IMR-90 (cell line): ENCODE data around the gene SPDYE1. TPM values are rescaled to one million over a fixed set of nuclear protein-coding genes. Genes with fewer than 3 reads are reported as not detected.

Experiments
- ATAC-seq: fragments of 200-7000 bp; cut with Tn5 transposase; 2 replicates; pipeline ENCODE4 v1.9.1; 2020; ENCODE audit warnings: low read depth, mild to moderate bottlenecking, moderate library complexity
- BruUV-seq: library from RNA; stranded (reverse); fragments of 400-500 nt; replicated peaks from 2 replicates; lab custom pipeline; 2021; lab: Mats Ljungman, UMichigan
- CTCF ChIA-PET: fragments of 300-600 bp; formaldehyde crosslinking; extraction: SDS; loops from one replicate; lab custom pipeline; 2021; ENCODE audit warnings: antibody characterized with exemption; lab: Yijun Ruan, JAX
- POLR2A ChIA-PET: fragments of 300-600 bp; sonication (Branson Sonifier 250); formaldehyde crosslinking; loops from one replicate; lab custom pipeline; 2022; ENCODE audit warnings: antibody characterized with exemption; ENCODE audit not compliant: unreplicated experiment; lab: Charles Lee
- DNase-seq: peaks from one replicate; pipeline ENCODE4 v3.0.0; 2013
- H2AFZ ChIP-seq: replicated peaks from 2 replicates; pipeline ENCODE3; 2013; ENCODE audit warnings: low read length, mild to moderate bottlenecking; ENCODE audit not compliant: poor library complexity
- H2AK5ac ChIP-seq: 2 replicates; pipeline ENCODE4 v1.6.1; 2013; ENCODE audit warnings: low read depth, low read length, inconsistent platforms
- H2AK9ac ChIP-seq: replicated peaks from 2 replicates; pipeline ENCODE3; 2013; ENCODE audit warnings: mild to moderate bottlenecking, low read depth, low read length, moderate library complexity; ENCODE audit not compliant: poor library complexity
- H2BK120ac ChIP-seq: 2 replicates; pipeline ENCODE4 v1.6.1; 2013; ENCODE audit warnings: low read depth, low read length, inconsistent platforms
- H2BK15ac ChIP-seq: 3 replicates; pipeline ENCODE4 v1.6.1; 2013; ENCODE audit warnings: low read depth, low read length, inconsistent platforms
- H2BK20ac ChIP-seq: 2 replicates; pipeline ENCODE4 v1.6.1; 2013; ENCODE audit warnings: low read depth, mild to moderate bottlenecking, inconsistent platforms, low read length, moderate library complexity
- H2BK5ac ChIP-seq: 2 replicates; pipeline ENCODE4 v1.6.1; 2013; ENCODE audit warnings: mild to moderate bottlenecking, low read depth, low read length, inconsistent platforms; ENCODE audit not compliant: poor library complexity, severe bottlenecking
- H3K14ac ChIP-seq: replicated peaks from 2 replicates; pipeline ENCODE4 v1.6.1; 2013; ENCODE audit warnings: low read depth, low read length, inconsistent platforms
- H3K18ac ChIP-seq: 2 replicates; pipeline ENCODE4 v1.6.1; 2013; ENCODE audit warnings: low read depth, low read length, control low read depth
- H3K23ac ChIP-seq: 2 replicates; pipeline ENCODE4 v1.6.1; 2013; ENCODE audit warnings: low read depth, low read length, inconsistent platforms
- H3K27ac ChIP-seq: 2 replicates; pipeline ENCODE4 v1.5.1; 2013; ENCODE audit warnings: mild to moderate bottlenecking, control low read depth, low read length; ENCODE audit not compliant: insufficient read depth
- H3K27me3 ChIP-seq: 2 replicates; pipeline ENCODE4 v1.6.1; 2013; ENCODE audit warnings: low read length; ENCODE audit not compliant: control insufficient read depth, insufficient read depth
- H3K36me3 ChIP-seq: 2 replicates; pipeline ENCODE4 v1.6.1; 2013; ENCODE audit warnings: low read length, mixed read lengths; ENCODE audit not compliant: control insufficient read depth, insufficient read depth
- H3K4ac ChIP-seq: 2 replicates; pipeline ENCODE4 v1.6.1; 2013; ENCODE audit warnings: low read depth, low read length, inconsistent platforms
- H3K4me1 ChIP-seq: 2 replicates; pipeline ENCODE4 v1.6.1; 2013; ENCODE audit warnings: low read length, mixed read lengths; ENCODE audit not compliant: control insufficient read depth, insufficient read depth
- H3K4me2 ChIP-seq: 2 replicates; pipeline ENCODE4 v1.6.1; 2013; ENCODE audit warnings: low read depth, mild to moderate bottlenecking, control low read depth, low read length, moderate library complexity
- H3K4me3 ChIP-seq: 2 replicates; pipeline ENCODE4 v1.5.1; 2013; ENCODE audit warnings: low read depth, mild to moderate bottlenecking, control low read depth, low read length, moderate library complexity; ENCODE audit not compliant: insufficient read depth
- H3K56ac ChIP-seq: 2 replicates; pipeline ENCODE4 v1.6.1; 2013; ENCODE audit warnings: low read length, inconsistent platforms; ENCODE audit not compliant: insufficient read depth; ENCODE audit errors: extremely low read depth
- H3K79me1 ChIP-seq, 2 experiments: 2 replicates each; pipeline ENCODE4 v1.6.1; 2013; ENCODE audit warnings: low read length in 2 of 2, inconsistent platforms in 1 of 2, low read depth in 1 of 2
- H3K9ac ChIP-seq: 2 replicates; pipeline ENCODE4 v1.6.1; 2013; ENCODE audit warnings: low read depth, low read length, control low read depth
- H3K9me1 ChIP-seq: 2 replicates; pipeline ENCODE4 v1.6.1; 2013; ENCODE audit warnings: low read length, inconsistent platforms; ENCODE audit not compliant: insufficient read depth
- H3K9me3 ChIP-seq: 2 replicates; pipeline ENCODE4 v1.6.1; 2013; ENCODE audit warnings: low read length; ENCODE audit not compliant: control insufficient read depth, insufficient read depth
- H4K20me1 ChIP-seq: 2 replicates; pipeline ENCODE4 v1.6.1; 2013; ENCODE audit warnings: low read length, inconsistent platforms; ENCODE audit not compliant: insufficient read depth
- H4K5ac ChIP-seq: 2 replicates; pipeline ENCODE4 v1.6.1; 2013; ENCODE audit warnings: mild to moderate bottlenecking, low read depth, low read length, control low read depth
- H4K8ac ChIP-seq, 2 experiments: 2 replicates each; pipeline ENCODE4 v1.6.1; 2013; ENCODE audit warnings: low read depth in 2 of 2, low read length in 2 of 2, control low read depth in 1 of 2, inconsistent platforms in 1 of 2
- H4K91ac ChIP-seq: 2 replicates; pipeline ENCODE4 v1.6.1; 2013; ENCODE audit warnings: low read depth, low read length, inconsistent platforms; ENCODE audit not compliant: insufficient read depth
- BHLHE40 ChIP-seq: fragments of 150-350 bp; IDR thresholded peaks from 2 replicates; pipeline ENCODE4 v1.6.1; 2016; ENCODE audit warnings: mild to moderate bottlenecking, low read depth, low read length
- CEBPB ChIP-seq: IDR thresholded peaks from 2 replicates; pipeline ENCODE4 v1.6.1; 2012; ENCODE audit warnings: low read depth, low read length, improper control_type of control experiment
- CHD1 ChIP-seq: IDR thresholded peaks from 2 replicates; pipeline ENCODE4 v1.6.1; 2012; ENCODE audit warnings: low read depth, low read length, improper control_type of control experiment
- CTCF ChIP-seq: conservative IDR thresholded peaks from 2 replicates; pipeline ENCODE4 v1.5.1; 2012; ENCODE audit warnings: mild to moderate bottlenecking, low read depth, low read length, improper control_type of control experiment
- ELK1 ChIP-seq: fragments of 150-350 bp; IDR thresholded peaks from 2 replicates; pipeline ENCODE4 v1.6.1; 2016; ENCODE audit warnings: low read depth, mild to moderate bottlenecking, low read length, moderate library complexity, borderline replicate concordance
- FOS ChIP-seq: fragments of 150-350 bp; IDR thresholded peaks from 2 replicates; pipeline ENCODE4 v1.6.1; 2016; ENCODE audit warnings: low read depth, low read length
- MAFK ChIP-seq: IDR thresholded peaks from 2 replicates; pipeline ENCODE4 v1.6.1; 2012; ENCODE audit warnings: low read depth, low read length, improper control_type of control experiment
- MAZ ChIP-seq: IDR thresholded peaks from 2 replicates; pipeline ENCODE4 v1.6.1; 2012; ENCODE audit warnings: low read depth, mild to moderate bottlenecking, low read length, improper control_type of control experiment, moderate library complexity, borderline replicate concordance
- MXI1 ChIP-seq: IDR thresholded peaks from 2 replicates; pipeline ENCODE4 v1.6.1; 2012; ENCODE audit warnings: low read depth, mild to moderate bottlenecking, low read length, moderate library complexity, borderline replicate concordance
- NFE2L2 ChIP-seq: fragments of 150-350 bp; IDR thresholded peaks from 2 replicates; pipeline ENCODE4 v1.6.1; 2016; ENCODE audit warnings: low read depth, mild to moderate bottlenecking, low read length
- POLR2A ChIP-seq: IDR thresholded peaks from 2 replicates; pipeline ENCODE4 v1.6.1; 2012; ENCODE audit warnings: mild to moderate bottlenecking, low read depth, low read length
- RAD21 ChIP-seq: IDR thresholded peaks from 2 replicates; pipeline ENCODE4 v1.6.1; 2012; ENCODE audit warnings: low read length, improper control_type of control experiment
- RCOR1 ChIP-seq: IDR thresholded peaks from 2 replicates; pipeline ENCODE4 v1.6.1; 2012; ENCODE audit warnings: mild to moderate bottlenecking, low read length, improper control_type of control experiment; ENCODE audit not compliant: insufficient replicate concordance
- RFX5 ChIP-seq: IDR thresholded peaks from 2 replicates; pipeline ENCODE4 v1.8.0; 2012; ENCODE audit warnings: low read depth, mild to moderate bottlenecking, low read length, moderate library complexity
- SMC3 ChIP-seq: fragments of 150-350 bp; IDR thresholded peaks from 2 replicates; pipeline ENCODE4 v1.6.1; 2016; ENCODE audit warnings: low read depth, mild to moderate bottlenecking, antibody characterized with exemption, low read length, moderate library complexity
- WGBS, 2 experiments: methylation state at CpG; one replicate each; pipeline versions ENCODE4 v1.1.5 to v1.1.7; 2013; ENCODE audit warnings: missing lambda C conversion rate in 2 of 2; ENCODE audit not compliant: insufficient read length in 1 of 2; ENCODE audit errors: extremely low coverage in 2 of 2; 5-methylcytosine and 5-hydroxymethylcytosine counted together
- dilution Hi-C: fragments of 300-500 bp; cut with HindIII; formaldehyde crosslinking; loops from one replicate; pipeline ENCODE4 v1.14.3; 2018; ENCODE audit warnings: low sequenced_read_pairs; ENCODE audit not compliant: unreplicated experiment
- in situ Hi-C: fragments of 300-500 bp; cut with MboI; formaldehyde crosslinking; loops from 3 replicates; pipeline ENCODE4 v1.14.3; 2019; ENCODE audit warnings: low sequenced_read_pairs, inconsistent platforms, mixed read lengths
- intact Hi-C: fragments of 100-400 bp; cut with micrococcal nuclease; formaldehyde crosslinking; loops from 2 replicates; pipeline ENCODE4 v1.10.0; 2022
- polyA plus RNA-seq, 3 experiments: library from polyadenylated mRNA; depleted of rRNA; stranded (reverse); fragments of >200 nt; gene quantifications; 2 replicates each; pipeline ENCODE4 v1.2.3, GENCODE V29; 2012; ENCODE audit warnings: low replicate concordance in 1 of 3
- total RNA-seq: library from RNA; depleted of rRNA; stranded (reverse); fragments of >200 nt; gene quantifications from 2 replicates; pipeline ENCODE4 v1.2.3, GENCODE V29; 2012
- TF ChIP-seq, protein P1 (sequence below): fragments of 150-350 bp; IDR thresholded peaks from 2 replicates; pipeline ENCODE4 v1.6.1; 2017; ENCODE audit warnings: mild to moderate bottlenecking, antibody characterized with exemption, low read length, low read depth

SPDYE1 gene
- total and polyA plus RNA-seq, 2 of the 4 experiments (the other 2 are of a cell fraction) = not detected

DNA sequence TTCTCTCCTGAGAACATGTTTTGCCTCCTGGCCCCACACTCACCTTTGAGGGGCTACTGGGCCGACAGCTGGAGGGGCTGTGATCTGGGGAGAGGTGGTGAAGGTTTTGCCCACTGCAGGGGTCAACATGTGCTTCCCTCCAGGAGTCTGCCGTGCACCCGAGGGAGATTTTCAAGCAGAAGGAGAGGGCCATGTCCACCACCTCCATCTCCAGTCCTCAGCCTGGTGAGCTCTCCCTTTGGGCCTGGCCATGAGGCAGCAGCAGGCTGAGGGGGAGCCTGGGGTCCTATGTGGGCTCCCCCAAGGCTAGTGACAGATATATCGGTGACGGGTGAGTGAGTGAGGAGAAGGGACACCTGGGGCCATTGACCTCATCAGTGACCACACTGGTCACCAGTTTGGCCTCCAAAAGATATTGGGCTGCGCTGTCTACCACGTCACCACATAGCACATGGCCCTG is 61.1 kb downstream of the SPDYE1 start:
- H3K4ac ChIP-seq = no peak overlapping the region
- no peak overlapping the region for H2AK5ac ChIP-seq
- H3K9me3 ChIP-seq = no peaks in the 10 kb centered on the region
- no CpG with 5 or more reads among the region's 7 CpGs for WGBS, 2 experiments
- BruUV-seq = no TSS peak
- H3K23ac ChIP-seq = no peak overlapping the region
- H3K36me3 ChIP-seq = peaks cover 64% of the 10 kb centered on the region
- TF ChIP-seq, protein P1, sequence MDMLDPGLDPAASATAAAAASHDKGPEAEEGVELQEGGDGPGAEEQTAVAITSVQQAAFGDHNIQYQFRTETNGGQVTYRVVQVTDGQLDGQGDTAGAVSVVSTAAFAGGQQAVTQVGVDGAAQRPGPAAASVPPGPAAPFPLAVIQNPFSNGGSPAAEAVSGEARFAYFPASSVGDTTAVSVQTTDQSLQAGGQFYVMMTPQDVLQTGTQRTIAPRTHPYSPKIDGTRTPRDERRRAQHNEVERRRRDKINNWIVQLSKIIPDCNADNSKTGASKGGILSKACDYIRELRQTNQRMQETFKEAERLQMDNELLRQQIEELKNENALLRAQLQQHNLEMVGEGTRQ = no peak
- TF ChIP-seq MAFK (no peak), BHLHE40 (no peak), POLR2A (no peak), RCOR1 (no peak), MAZ (no peak), CTCF (no peak), RAD21 (no peak), CEBPB (no peak), SMC3 (no peak), NFE2L2 (no peak), RFX5 (no peak), ELK1 (no peak), FOS (no peak), CHD1 (no peak), MXI1 (no peak)
- no peak overlapping the region for H2BK20ac ChIP-seq
- no peak overlapping the region for H4K8ac ChIP-seq
- in situ Hi-C loops (no loop called here), dilution Hi-C loops (no loop called here), intact Hi-C loops (no loop called here)
- no peak overlapping the region for H2AK9ac ChIP-seq
- H3K9me1 ChIP-seq = no peaks in the 10 kb centered on the region; the same call in 1 of the 2 replicates
- CTCF ChIA-PET = no interaction called here
- no peak overlapping the region for H2BK5ac ChIP-seq
- H3K14ac ChIP-seq = no peak overlapping the region
- H3K27ac ChIP-seq = no peak overlapping the region
- H3K27me3 ChIP-seq = no peaks in the 10 kb centered on the region
- H4K5ac ChIP-seq = no peak overlapping the region
- H3K4me3 ChIP-seq = no peak overlapping the region
- H3K4me2 ChIP-seq = no peak overlapping the region
- H4K91ac ChIP-seq = no peak overlapping the region
- H4K20me1 ChIP-seq = peaks cover 29% of the 10 kb centered on the region
- H3K56ac ChIP-seq = no peak overlapping the region
- no peak overlapping the region for H3K18ac ChIP-seq
- H3K4me1 ChIP-seq = no peaks in the 10 kb centered on the region
- ATAC-seq (no peak), DNase-seq (no peak)
- H3K79me1 ChIP-seq = peaks cover 15 to 19% of the 10 kb centered on the region in 2 experiments
- H3K9ac ChIP-seq = no peak overlapping the region
- no peak overlapping the region for H2AFZ ChIP-seq
- no peak overlapping the region for H2BK120ac ChIP-seq
- H2BK15ac ChIP-seq = no peak overlapping the region
- POLR2A ChIA-PET = no interaction called here
